ENCODE results near the gene INVS. TPM values are rescaled to one million over a fixed set of nuclear protein-coding genes. Genes with fewer than 3 reads are reported as not detected.

INVS gene
- total and polyA plus RNA-seq, 2 experiments from 2014 or later = 4.1 to 8.7 TPM

GRCh38 chr9:100112677-100113336 lies 13.8 kb downstream of the INVS start:
- H3K36me3 Mint-ChIP-seq (ENCODE audit: low read depth) = peaks cover 5% of the 10 kb centered on the region; the same call in 1 of the 3 replicates
- H3K4me1 Mint-ChIP-seq = peaks cover 9% of the 10 kb centered on the region; the same call in 2 of the 3 replicates
- peak overlapping the region; percentile 59; the same call in 1 of the 2 replicates for H3K27ac Mint-ChIP-seq
- Histone ChIP-seq H3K79me2 (replicated peaks; ENCODE audit: insufficient read depth) (no peaks in the 10 kb centered on the region), H2AFZ (no peak overlapping the region), H3K4me1 (ENCODE audit: insufficient read depth) (peaks cover 9% of the 10 kb centered on the region; the same call in 1 of the 2 replicates), H3K36me3 (ENCODE audit: insufficient read depth) (no peaks in the 10 kb centered on the region), H3F3A (replicated peaks; ENCODE audit: low read depth) (no peaks in the 10 kb centered on the region), H3K27me3 (ENCODE audit: insufficient read depth) (no peaks in the 10 kb centered on the region), H3K9me2 (ENCODE audit: insufficient read depth) (no peaks in the 10 kb centered on the region), H4K20me1 (replicated peaks; ENCODE audit: insufficient read depth) (no peaks in the 10 kb centered on the region), H3K4me3 (no peak overlapping the region), H3K4me2 (no peak overlapping the region), H3K27ac (ENCODE audit: low read depth) (0 out of 2 replicates have a peak overlapping the region, but pooled peaks have one; percentile 0)
- H3K27me3 Mint-ChIP-seq (ENCODE audit: insufficient read depth, low read depth, poor library complexity) = peaks cover 3% of the 10 kb centered on the region
- TF ChIP-seq JUNB (IDR thresholded peaks at IDR 0.05; ENCODE audit: unreplicated experiment) = no peak
- H3K4me3 Mint-ChIP-seq = no peak overlapping the region
- DNase-seq (ENCODE audit: low spot score) = peak; percentile 37
- no peaks in the 10 kb centered on the region for H3K9me3 Mint-ChIP-seq
- ATAC-seq = peak; percentile 77

- Mint-ChIP-seq H3K27me3 (ENCODE audit: insufficient read depth, low read depth, poor library complexity) (peaks cover 3% of the 10 kb centered on the region), H3K9me3 (no peaks in the 10 kb centered on the region)
Measured at GRCh38 chr9:100117316-100117715, 18.3 kb downstream of the INVS start.

More at GRCh38 chr9:100117316-100117715, 18.3 kb downstream of the INVS start:
- DNase-seq (ENCODE audit: low spot score) (no peak), ATAC-seq (no peak)
- Histone ChIP-seq H3K4me1 (ENCODE audit: insufficient read depth) (peaks cover 9% of the 10 kb centered on the region; the same call in 1 of the 2 replicates), H2AFZ (no peak overlapping the region), H3K27ac (ENCODE audit: low read depth) (no peak overlapping the region), H3F3A (replicated peaks; ENCODE audit: low read depth) (no peaks in the 10 kb centered on the region), H3K4me3 (no peak overlapping the region), H3K4me2 (no peak overlapping the region), H3K79me2 (replicated peaks; ENCODE audit: insufficient read depth) (no peaks in the 10 kb centered on the region), H3K27me3 (ENCODE audit: insufficient read depth) (no peaks in the 10 kb centered on the region), H4K20me1 (replicated peaks; ENCODE audit: insufficient read depth) (no peaks in the 10 kb centered on the region), H3K9me2 (ENCODE audit: insufficient read depth) (no peaks in the 10 kb centered on the region), H3K36me3 (ENCODE audit: insufficient read depth) (no peaks in the 10 kb centered on the region)
- no peak overlapping the region for H3K27ac Mint-ChIP-seq
- peaks cover 9% of the 10 kb centered on the region; the same call in 2 of the 3 replicates for H3K4me1 Mint-ChIP-seq
- no peak overlapping the region for H3K4me3 Mint-ChIP-seq
- TF ChIP-seq EZH2phosphoT487 (IDR thresholded peaks at IDR 0.05; ENCODE audit: unreplicated experiment) (no peak), JUNB (IDR thresholded peaks at IDR 0.05; ENCODE audit: unreplicated experiment) (no peak), REST (IDR thresholded peaks at IDR 0.05; ENCODE audit: unreplicated experiment) (no peak), ZNF462 (CRISPR knock-in tag; IDR thresholded peaks at IDR 0.05) (no peak), EZH2 (IDR thresholded peaks at IDR 0.05; ENCODE audit: low read depth, unreplicated experiment) (no peak), NANOG (IDR thresholded peaks at IDR 0.05; ENCODE audit: borderline replicate concordance) (no peak), ZNF114 (CRISPR knock-in tag; IDR thresholded peaks at IDR 0.05) (no peak), ZNF331 (CRISPR knock-in tag; IDR thresholded peaks at IDR 0.05; ENCODE audit: low read depth) (no peak)
- H3K36me3 Mint-ChIP-seq (ENCODE audit: low read depth) = peaks cover 5% of the 10 kb centered on the region; the same call in 1 of the 3 replicates

Measured in GM23338 (cell line).